GM12878 (cell line): Measurements from ENCODE around the gene TBC1D8B. TPM values are rescaled to one million over a fixed set of nuclear protein-coding genes. Genes with fewer than 3 reads are reported as not detected.

ENCODE experiments used
- ATAC-seq: fragments of 200-7000 bp; cut with Tn5 transposase; 3 replicates; pipeline ENCODE4 v1.9.1; 2020; ENCODE audit warnings: mild to moderate bottlenecking, moderate library complexity
- Bru-seq: library from RNA; stranded (reverse); fragments of 400-500 nt; gene quantifications from one replicate; lab custom pipeline; 2021; lab: Mats Ljungman, UMichigan
- BruChase-seq, 2 experiments: library from RNA; stranded (reverse); fragments of 400-500 nt; gene quantifications; one replicate each; lab custom pipeline; 2021; lab: Mats Ljungman, UMichigan
- BruUV-seq: library from RNA; stranded (reverse); fragments of 400-500 nt; replicated peaks from 2 replicates; lab custom pipeline; 2021; lab: Mats Ljungman, UMichigan
- CTCF ChIA-PET: fragments of 300-600 bp; sonication (Branson Sonifier 250); formaldehyde crosslinking; extraction: SDS; loops from one replicate; lab custom pipeline; 2021; ENCODE audit warnings: inconsistent platforms; lab: Yijun Ruan, JAX
- POLR2A ChIA-PET: fragments of 350-600 bp; formaldehyde crosslinking; extraction: SDS; loops from one replicate; lab custom pipeline; 2021; ENCODE audit warnings: inconsistent platforms; lab: Charles Lee
- RAD21 ChIA-PET: fragments of 300-600 bp; sonication (Branson Sonifier 250); formaldehyde crosslinking; loops from one replicate; lab custom pipeline; 2023; ENCODE audit warnings: antibody characterized with exemption; ENCODE audit not compliant: unreplicated experiment; lab: Charles Lee
- SMC1A ChIA-PET: fragments of 300-600 bp; sonication (Branson Sonifier 250); formaldehyde crosslinking; loops from one replicate; lab custom pipeline; 2023; ENCODE audit not compliant: unreplicated experiment, uncharacterized antibody; lab: Charles Lee
- DNase-seq: peaks from one replicate; pipeline ENCODE4 v3.0.0-alpha.2; 2011; ENCODE audit warnings: low read depth, low spot score
- FAIRE-seq: peaks from 3 replicates; lab custom pipeline; 2011; peaks lifted over from hg19 to GRCh38; lab: Jason Lieb, UNC
- H2AFZ ChIP-seq: 2 replicates; pipeline ENCODE4 v1.6.0; 2011; ENCODE audit warnings: low read depth, low read length, control low read depth; ENCODE audit not compliant: control insufficient read depth
- H3K27ac ChIP-seq: 2 replicates; pipeline ENCODE4 v1.5.1; 2011; ENCODE audit warnings: control low read depth; ENCODE audit not compliant: control insufficient read depth, insufficient read depth
- H3K27me3 ChIP-seq, 2 experiments: replicated peaks in 1 of 2; 2 replicates each; pipeline versions ENCODE4 v1.6.0 to v1.6.1; 2011; ENCODE audit warnings: low read length in 1 of 2; ENCODE audit not compliant: control insufficient read depth in 2 of 2, insufficient read depth in 2 of 2
- H3K36me3 ChIP-seq, 2 experiments: 2 replicates each; pipeline ENCODE4 v1.5.1; 2011; ENCODE audit warnings: low read length in 1 of 2; ENCODE audit not compliant: control insufficient read depth in 2 of 2, insufficient read depth in 2 of 2
- H3K4me1 ChIP-seq: 2 replicates; pipeline ENCODE4 v1.6.1; 2011; ENCODE audit warnings: mild to moderate bottlenecking, low read length, moderate library complexity, mixed read lengths; ENCODE audit not compliant: control insufficient read depth, insufficient read depth
- H3K4me2 ChIP-seq: 2 replicates; pipeline ENCODE4 v1.6.0; 2011; ENCODE audit warnings: control low read depth; ENCODE audit not compliant: control insufficient read depth, insufficient read depth
- H3K4me3 ChIP-seq: fragments of 200-600 bp; sonication (generic); 2 replicates; pipeline ENCODE4 v1.5.1; 2016
- H3K79me2 ChIP-seq: 2 replicates; pipeline ENCODE4 v1.6.0; 2011; ENCODE audit warnings: low read length; ENCODE audit not compliant: control insufficient read depth, insufficient read depth
- H3K9ac ChIP-seq: 2 replicates; pipeline ENCODE4 v1.8.0; 2011; ENCODE audit warnings: low read length, control low read depth, mixed read lengths; ENCODE audit not compliant: control insufficient read depth, insufficient read depth
- H3K9me3 ChIP-seq: replicated peaks from 3 replicates; pipeline ENCODE4 v1.5.1; 2011; ENCODE audit warnings: mild to moderate bottlenecking, low read length; ENCODE audit not compliant: control insufficient read depth, insufficient read depth
- H4K20me1 ChIP-seq: 2 replicates; pipeline ENCODE4 v1.6.0; 2011; ENCODE audit not compliant: control insufficient read depth, insufficient read depth
- ASH2L ChIP-seq: fragments of 300-600, 200-600 bp; sonication (generic); IDR thresholded peaks from 2 replicates; pipeline ENCODE4 v1.6.1; 2017; ENCODE audit warnings: low read depth, mild to moderate bottlenecking, borderline replicate concordance
- CEBPB ChIP-seq, 2 experiments: fragments of 150-350 bp in 1 of 2; IDR thresholded peaks; 2 replicates each; pipeline ENCODE4 v1.6.1; 2012 to 2014; ENCODE audit warnings: low read depth in 2 of 2, low read length in 2 of 2, borderline replicate concordance in 1 of 2, inconsistent platforms in 1 of 2
- CREM ChIP-seq: IDR thresholded peaks from 2 replicates; pipeline ENCODE4 v1.6.1; 2014; ENCODE audit warnings: antibody characterized with exemption, low read depth
- EGR1 ChIP-seq, 2 experiments: IDR thresholded peaks; 1 replicate in 1 of 2; 2 replicates in 1 of 2; pipeline ENCODE4 v1.6.1; 2011 to 2012; ENCODE audit warnings: low read depth in 2 of 2, low read length in 2 of 2, borderline replicate concordance in 1 of 2, mild to moderate bottlenecking in 1 of 2, moderate library complexity in 1 of 2
- ELK1 ChIP-seq: IDR thresholded peaks from 2 replicates; pipeline ENCODE4 v1.6.1; 2012; ENCODE audit warnings: low read depth, low read length, improper control_type of control experiment
- FOXK2 ChIP-seq: fragments of 450-650 bp; IDR thresholded peaks from 2 replicates; pipeline ENCODE4 v1.6.1; 2017; ENCODE audit warnings: mild to moderate bottlenecking, moderate library complexity
- HCFC1 ChIP-seq: fragments of 150-350 bp; IDR thresholded peaks from 2 replicates; pipeline ENCODE4 v1.6.1; 2014; ENCODE audit warnings: low read length
- JUNB ChIP-seq: IDR thresholded peaks from 2 replicates; pipeline ENCODE4 v1.6.1; 2016; ENCODE audit warnings: antibody characterized with exemption, mild to moderate bottlenecking
- NR2F1 ChIP-seq: fragments of 450-650 bp; conservative IDR thresholded peaks from 2 replicates; pipeline ENCODE4 v1.6.1; 2017; ENCODE audit warnings: mild to moderate bottlenecking
- NRF1 ChIP-seq: conservative IDR thresholded peaks from 2 replicates; pipeline ENCODE4 v1.6.1; 2011; ENCODE audit warnings: mild to moderate bottlenecking, low read depth, low read length, improper control_type of control experiment
- RAD21 ChIP-seq: IDR thresholded peaks from 2 replicates; pipeline ENCODE4 v1.6.1; 2011; ENCODE audit warnings: mild to moderate bottlenecking, low read depth, low read length, moderate library complexity; ENCODE audit not compliant: insufficient read depth
- RELB ChIP-seq: fragments of 450-650 bp; IDR thresholded peaks from 2 replicates; pipeline ENCODE4 v1.6.1; 2017; ENCODE audit warnings: low read depth, mild to moderate bottlenecking, moderate library complexity
- SMARCA5 ChIP-seq: fragments of 450-650 bp; IDR thresholded peaks from 2 replicates; pipeline ENCODE4 v1.6.1; 2017; ENCODE audit warnings: mild to moderate bottlenecking
- SUPT20H ChIP-seq: IDR thresholded peaks from 2 replicates; pipeline ENCODE4 v1.6.1; 2011; ENCODE audit warnings: low read depth, mild to moderate bottlenecking, low read length, moderate library complexity, borderline replicate concordance; ENCODE audit not compliant: control insufficient read depth
- TARDBP ChIP-seq: IDR thresholded peaks from 2 replicates; pipeline ENCODE4 v1.6.1; 2016; ENCODE audit warnings: borderline replicate concordance
- YY1 ChIP-seq: IDR thresholded peaks from 2 replicates; pipeline ENCODE4 v1.6.1; 2011; ENCODE audit warnings: low read depth, mild to moderate bottlenecking, low read length
- ZNF274 ChIP-seq: IDR thresholded peaks from one replicate; pipeline ENCODE4 v1.8.0; 2011; ENCODE audit not compliant: insufficient read length, insufficient read depth
- WGBS: methylation state at CpG from one replicate; pipeline ENCODE4 v1.1.6; 2016; ENCODE audit warnings: low lambda C conversion rate; ENCODE audit not compliant: insufficient replicate concordance, insufficient coverage; ENCODE audit errors: missing lambda C conversion rate; 5-methylcytosine and 5-hydroxymethylcytosine counted together
- in situ Hi-C: fragments of 300-500 bp; cut with MboI; formaldehyde crosslinking; loops from 9 replicates; pipeline ENCODE4 v1.14.3; 2018; ENCODE audit warnings: mixed read lengths
- intact Hi-C: fragments of 100-400 bp; cut with micrococcal nuclease; formaldehyde crosslinking; loops from one replicate; pipeline ENCODE4 v1.14.2; 2022; ENCODE audit not compliant: unreplicated experiment
- long read RNA-seq, 2 experiments: library from polyadenylated mRNA; unstranded; transcript quantifications; one replicate each; pipeline ENCODE4 v2.0.0, GENCODE V29; 2019 to 2020
- polyA minus RNA-seq, 3 experiments: library from RNA; depleted of rRNA, polyadenylated mRNA; stranded (reverse); fragments of >200 nt; gene quantifications; 2 replicates each; pipeline ENCODE4 v1.2.3, GENCODE V29; 2011
- polyA plus RNA-seq, 11 experiments: library from polyadenylated mRNA; depleted of rRNA in 4 of 11; unstranded in 6 of 11; stranded (reverse) in 5 of 11; fragments of >200 nt; fragmentation: Nextera tagmentation in 4 of 11; fragmentation: Illumina TruSeq in 1 of 11; extraction: Ambion mirVana in 4 of 11; extraction: Trizol in 1 of 11; gene quantifications; 1 replicate in 1 of 11; 2 replicates in 10 of 11; pipeline versions ENCODE4 v1.2.1 to v1.2.3, GENCODE V29; 2011 to 2016; ENCODE audit warnings: inconsistent platforms in 2 of 11, missing spikeins in 2 of 11, low read depth in 1 of 11
- total RNA-seq, 4 experiments: library from RNA; depleted of rRNA in 3 of 4; stranded (reverse); fragments of >200 nt in 3 of 4; fragmentation: Illumina TruSeq in 1 of 4; extraction: Trizol in 1 of 4; gene quantifications; 2 replicates each; pipeline versions ENCODE4 v1.2.1 to v1.2.3, GENCODE V29; 2013 to 2021

The TBC1D8B gene
- total RNA-seq (2013; cell fraction: nucleolus; rRNA removed), result 10.9 and 15.2 TPM in 2 replicates
- total RNA-seq (2014; rRNA removed) (1.7 and 3.4 TPM in 2 replicates), total RNA-seq (2014; rRNA removed; fragmentation: Illumina TruSeq; extraction: Trizol) (1.6 and 1.9 TPM in 2 replicates), total RNA-seq (2021) (2.0 and 2.6 TPM in 2 replicates), polyA plus RNA-seq (2011; rRNA removed) (2.3 and 4.4 TPM in 2 replicates), polyA plus RNA-seq (2014; fragmentation: Illumina TruSeq; extraction: Trizol) (2.4 and 5.2 TPM in 2 replicates), polyA plus RNA-seq (2014; fragmentation: Nextera tagmentation; extraction: Ambion mirVana) (1 to 10 TPM in 1 of 2 experiments, under 1 TPM in 1; 0.95 to 1.2 TPM), polyA plus RNA-seq (2014; rRNA removed) (0.93 and 1.5 TPM in 2 replicates), polyA plus RNA-seq (2016; fragmentation: Nextera tagmentation; extraction: Ambion mirVana) (1 to 10 TPM; 1.6 to 1.7 TPM), polyA minus RNA-seq (2011; rRNA and poly(A)+ RNA removed) (2.1 and 2.7 TPM in 2 replicates), Bru-seq, nascent RNA (percentile 43 among the genes with signal in this experiment), BruChase-seq, experiment 1, labeled RNA remaining after a 6-hour chase (percentile 45 among the genes with signal in this experiment), BruChase-seq, experiment 2, labeled RNA remaining after a 2-hour chase (percentile 44 among the genes with signal in this experiment)
- polyA plus RNA-seq (2011; ENCODE audit: low read depth), result 1.1 TPM
- 0.60 and 0.66 TPM in 2 replicates for polyA plus RNA-seq (2011; cell fraction: cytosol; rRNA removed)
- 1.5 TPM in 2 replicates for polyA plus RNA-seq (2011; cell fraction: nucleus; rRNA removed)
- polyA plus RNA-seq (2012), result 1.6 and 2.6 TPM in 2 replicates
- 0.80 and 1.6 TPM in 2 replicates for polyA minus RNA-seq (2011; cell fraction: cytosol; rRNA and poly(A)+ RNA removed)
- 2.9 and 4.9 TPM in 2 replicates for polyA minus RNA-seq (2011; cell fraction: nucleus; rRNA and poly(A)+ RNA removed)
- long read RNA-seq, experiment 1, full-length matches to known transcripts, result 1 of 3 reads
- long read RNA-seq, experiment 1, partial matches to known transcripts, result 2 of 3 reads
- long read RNA-seq, experiment 1, other reads (novel, unspliced or antisense), result 0 of 3 reads
- long read RNA-seq, experiment 2, partial matches to known transcripts, result 2 of 9 reads
- long read RNA-seq, experiment 2, other reads (novel, unspliced or antisense), result 7 of 9 reads

GRCh38 chrX:106802388-106803275 is at the start of gene TBC1D8B:
TSS of gene TBC1D8B (plus strand) at chrX:106802673. CDS start at chrX:106802854, 181 bp downstream.
- ChIA-PET RAD21 (no interaction called here), POLR2A (interaction anchor here (2.0 kb wide), 1 partner anchor 191 kb away, joined by 5 read pairs; the partner anchor contains the start of gene RADX), SMC1A (no interaction called here), CTCF (no interaction called here)
- Histone ChIP-seq H3K27me3 (no peaks in the 10 kb centered on the region), H2AFZ (peak within 1 kb of the TSS; percentile 86), H3K4me1 (no peaks in the 10 kb centered on the region), H3K9ac (peak within 1 kb of the TSS; percentile 15), H3K79me2 (no peaks in the 10 kb centered on the region), H3K4me2 (peak within 1 kb of the TSS; percentile 57), H3K27ac (no peak within 1 kb of the TSS), H3K36me3 (no peaks in the 10 kb centered on the region), H4K20me1 (no peaks in the 10 kb centered on the region), H3K9me3 (no peaks in the 10 kb centered on the region), H3K4me3 (peak within 1 kb of the TSS; percentile 46)
- in situ Hi-C loops, result loop anchor here (10.0 kb wide), 1 partner anchor 318 kb away; no protein-coding TSS in a partner anchor
- peak; percentile 50 for DNase-seq
- 34% methylated on average over 36 of the region's 36 CpGs for WGBS
- no TSS peak for BruUV-seq
- no peak for FAIRE-seq
- intact Hi-C loops, result no loop called here
- peak; percentile 97 for ATAC-seq
- TF ChIP-seq NR2F1 (0 out of 2 replicates have a peak, but pooled peaks have one; percentile 16), ELK1 (no peak), SUPT20H (no peak), FOXK2 (no peak), CREM (peak; percentile 36; the same call in 1 of the 2 replicates), YY1 (no peak), EGR1 (IDR thresholded peaks at IDR 0.05; ENCODE audit: borderline replicate concordance in 1 of 2, low read depth in 2 of 2, low read length in 2 of 2) (no peak), RAD21 (no peak), CEBPB (IDR thresholded peaks at IDR 0.05; ENCODE audit: borderline replicate concordance in 1 of 2, low read depth in 2 of 2, low read length in 2 of 2) (no peak), ZNF274 (no peak), NRF1 (no peak), ASH2L (no peak), JUNB (no peak), TARDBP (0 out of 2 replicates have a peak, but pooled peaks have one; percentile 50), SMARCA5 (no peak), RELB (no peak), HCFC1 (peak; percentile 81)
